HG03575 (cell line): ENCODE measurements around the gene SNAI3.

Experiments used
- ATAC-seq: cut with Tn5 transposase; IDR thresholded peaks from one replicate; pipeline ENCODE4 v1.9.1; 2021; ENCODE audit not compliant: unreplicated experiment, insufficient number of reproducible peaks, low FRiP score; ENCODE audit errors: extremely low read depth

SNAI3 gene

GRCh38 chr16:88642881-88643643, 43.2 kb downstream of the SNAI3 start:
- ATAC-seq, result no peak

DNA sequence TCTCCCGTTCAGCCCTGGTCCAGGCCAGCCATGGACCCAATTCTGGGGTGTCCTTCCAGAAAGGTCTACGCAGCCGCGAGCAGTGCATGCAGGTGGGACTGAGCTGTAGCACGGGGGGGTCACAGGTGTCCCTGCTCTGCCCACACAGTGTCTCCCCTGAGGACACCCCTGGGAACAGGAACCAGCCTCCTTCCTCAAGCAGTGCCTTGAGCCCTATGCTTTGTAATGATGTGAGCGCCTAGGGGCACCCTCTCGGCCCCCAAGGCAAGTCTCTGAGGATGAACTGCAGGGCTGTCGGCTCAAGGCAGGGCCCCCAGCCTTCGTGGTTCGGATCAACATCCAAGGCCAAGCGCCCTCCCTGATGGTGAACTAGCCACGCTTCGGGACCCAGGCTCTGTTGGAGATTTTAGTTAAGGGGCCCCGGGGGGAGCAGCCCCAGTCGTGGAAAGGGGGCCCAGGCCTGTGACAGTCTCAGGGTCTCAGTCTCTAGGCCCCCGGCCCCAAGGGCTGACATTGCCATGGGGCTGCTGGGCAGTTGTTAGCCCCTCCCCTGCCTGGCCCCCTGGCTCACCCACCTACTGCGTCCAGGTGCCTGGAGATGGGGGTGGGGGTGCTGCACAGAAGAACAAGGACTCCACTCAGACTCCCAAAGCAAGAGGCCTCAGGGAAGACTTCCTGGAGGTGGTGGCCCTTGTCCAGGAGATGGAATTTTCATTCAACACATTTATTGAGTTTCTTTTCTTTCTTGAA, 45.6 kb downstream of the SNAI3 start:
- no peak for ATAC-seq

- no peak for ATAC-seq
Measured at GRCh38 chr16:88640039-88640495, 46.2 kb downstream of the SNAI3 start.

DNA sequence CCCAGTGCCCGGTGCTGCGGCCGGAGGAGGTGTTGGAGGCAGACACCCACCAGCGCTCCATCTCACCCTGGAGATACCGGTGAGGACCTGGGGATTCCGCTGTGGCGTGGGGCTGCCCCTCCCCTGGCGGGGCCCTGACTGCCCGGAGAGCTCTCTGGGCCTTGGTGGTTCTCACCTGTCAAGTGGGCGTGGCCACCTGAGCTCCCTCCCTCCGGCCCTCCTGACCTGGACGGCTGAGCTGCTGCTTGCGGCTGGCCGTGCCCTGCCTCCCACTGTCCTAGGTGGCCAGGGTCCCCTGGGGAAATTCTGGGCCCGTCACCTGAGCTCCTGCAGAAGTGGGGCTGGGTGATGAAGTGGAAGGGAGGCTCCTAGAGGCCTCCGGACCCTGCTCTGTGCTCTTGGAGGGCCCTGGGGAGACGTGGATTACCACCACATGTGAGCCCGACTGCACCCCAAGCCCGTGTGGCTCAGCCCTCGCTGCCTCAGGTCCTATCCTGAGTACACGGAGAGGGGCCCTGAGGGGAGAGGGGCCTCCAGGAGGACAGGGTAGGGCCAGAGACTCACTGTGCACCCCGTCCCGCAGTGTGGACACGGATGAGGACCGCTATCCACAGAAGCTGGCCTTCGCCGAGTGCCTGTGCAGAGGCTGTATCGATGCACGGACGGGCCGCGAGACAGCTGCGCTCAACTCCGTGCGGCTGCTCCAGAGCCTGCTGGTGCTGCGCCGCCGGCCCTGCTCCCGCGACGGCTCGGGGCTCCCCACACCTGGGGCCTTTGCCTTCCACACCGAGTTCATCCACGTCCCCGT, 46.9 kb downstream of the SNAI3 start:
- ATAC-seq, result no peak

DNA sequence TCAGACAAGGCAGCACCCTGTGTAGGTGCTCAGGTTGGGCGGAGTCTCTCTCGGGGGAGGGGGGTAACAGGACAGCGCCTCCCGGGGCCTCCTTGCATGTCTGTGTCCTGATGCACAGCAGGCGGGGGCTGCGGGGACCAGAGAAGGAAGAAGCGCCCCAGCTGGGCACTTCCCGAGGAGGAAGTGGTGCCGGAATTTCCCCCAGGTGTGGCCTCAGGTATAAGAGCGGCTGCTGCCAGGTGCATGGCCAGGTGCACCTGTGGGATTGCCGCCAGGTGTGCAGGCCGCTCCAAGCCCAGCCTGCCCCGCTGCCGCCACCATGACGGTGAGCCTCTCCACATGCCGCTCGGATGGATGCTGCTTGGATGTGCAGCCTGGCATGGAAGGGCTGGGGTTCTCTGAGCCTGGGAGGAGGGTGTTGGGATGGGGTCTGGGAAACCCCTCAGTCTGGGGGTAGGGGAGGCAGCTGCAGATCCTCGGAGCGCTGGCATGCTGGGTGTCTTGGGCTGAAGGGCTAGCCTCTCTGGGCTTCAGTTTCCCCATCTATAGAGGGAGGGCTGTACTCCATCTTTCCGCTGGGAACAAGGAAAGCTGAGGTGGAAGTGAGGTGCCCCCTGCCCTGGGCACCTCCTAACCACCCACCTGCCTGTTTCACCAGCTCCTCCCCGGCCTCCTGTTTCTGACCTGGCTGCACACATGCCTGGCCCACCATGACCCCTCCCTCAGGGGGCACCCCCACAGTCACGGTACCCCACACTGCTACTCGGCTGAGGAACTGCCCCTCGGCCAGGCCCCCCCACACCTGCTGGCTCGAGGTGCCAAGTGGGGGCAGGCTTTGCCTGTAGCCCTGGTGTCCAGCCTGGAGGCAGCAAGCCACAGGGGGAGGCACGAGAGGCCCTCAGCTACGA, 47.7 kb downstream of the SNAI3 start, which contains the start of gene IL17C:
TSS of gene IL17C (plus strand) at position 250 of the 908 bp plus-strand sequence. CDS start at position 320, 70 bp downstream.
- ATAC-seq, result no peak

DNA sequence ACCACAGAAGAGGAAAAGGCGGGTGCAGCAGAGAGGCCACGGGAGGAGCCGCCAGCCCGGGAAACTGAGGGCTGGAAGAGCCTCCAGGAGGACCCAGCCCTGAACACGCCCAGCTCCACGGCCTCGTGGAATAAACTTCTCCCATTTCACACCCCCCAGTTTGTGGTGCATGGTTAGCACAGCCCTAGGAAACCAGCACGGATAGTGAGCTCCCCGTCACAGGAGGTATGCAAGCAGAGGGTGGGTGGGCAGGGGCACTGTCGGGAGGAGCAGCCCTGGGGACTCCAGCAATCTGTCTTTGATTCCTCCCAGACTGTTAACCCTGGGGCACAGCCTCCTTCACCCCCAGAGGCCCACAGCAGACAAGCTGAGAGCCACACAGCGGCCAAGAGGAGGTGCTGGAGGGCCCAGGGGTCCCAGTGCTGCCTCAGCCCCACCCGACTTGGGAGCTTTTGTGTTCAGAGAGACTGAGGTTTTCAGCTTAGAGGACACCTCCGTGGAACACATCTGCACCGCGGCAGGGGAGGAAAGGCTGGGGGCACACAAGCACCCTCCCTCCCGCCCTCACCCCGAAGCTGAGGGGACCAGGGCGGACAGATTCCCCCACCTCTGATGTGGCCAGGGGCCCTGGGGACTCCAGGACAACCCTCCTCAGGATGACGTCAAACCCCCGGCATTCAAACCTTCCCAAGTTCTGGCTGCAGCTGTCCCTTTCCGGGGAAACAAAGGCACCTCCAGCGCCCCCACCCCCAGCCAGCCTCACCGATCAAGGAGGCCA, 49.6 kb downstream of the SNAI3 start:
- ATAC-seq, result no peak

DNA sequence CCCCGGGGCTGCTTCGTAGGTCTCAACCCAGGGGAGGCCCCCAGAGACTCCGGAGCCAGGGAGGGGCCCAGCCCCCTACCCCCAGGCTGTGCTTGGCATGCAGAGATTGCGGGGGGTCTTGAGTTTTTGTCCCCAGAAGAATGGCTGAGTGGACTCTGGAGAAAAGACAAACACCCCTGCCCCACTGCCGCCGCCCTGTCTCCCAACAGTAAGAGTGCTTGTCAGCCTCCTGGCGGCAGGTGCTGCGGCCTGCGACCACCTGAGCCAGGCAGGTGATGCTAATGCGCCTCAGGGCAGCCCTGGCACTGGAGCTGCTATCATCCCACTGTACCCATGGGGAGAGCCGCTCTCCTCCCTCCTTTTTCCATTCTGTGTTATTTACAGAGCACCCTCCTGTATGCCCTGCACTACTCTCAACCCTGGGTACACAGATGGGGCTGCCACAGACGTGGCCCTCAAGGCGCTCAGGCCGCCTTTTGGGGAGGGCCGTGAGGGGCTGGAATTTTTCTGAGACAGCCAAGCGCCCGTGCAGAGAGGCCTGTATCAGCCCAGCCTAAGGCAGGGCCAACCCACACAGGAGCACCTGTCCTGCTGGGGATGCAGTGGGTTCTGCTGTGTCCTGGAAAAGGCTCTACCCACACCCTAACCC, 50.5 kb downstream of the SNAI3 start:
- no peak for ATAC-seq

GRCh38 chr16:88634994-88635670, 51.2 kb downstream of the SNAI3 start:
- no peak for ATAC-seq

GRCh38 chr16:88634141-88634993, 51.9 kb downstream of the SNAI3 start:
- no peak for ATAC-seq

GRCh38 chr16:88633684-88634140, 52.6 kb downstream of the SNAI3 start:
- ATAC-seq, result no peak

- ATAC-seq, result no peak
Measured at GRCh38 chr16:88632587-88632930, 53.7 kb downstream of the SNAI3 start.

DNA sequence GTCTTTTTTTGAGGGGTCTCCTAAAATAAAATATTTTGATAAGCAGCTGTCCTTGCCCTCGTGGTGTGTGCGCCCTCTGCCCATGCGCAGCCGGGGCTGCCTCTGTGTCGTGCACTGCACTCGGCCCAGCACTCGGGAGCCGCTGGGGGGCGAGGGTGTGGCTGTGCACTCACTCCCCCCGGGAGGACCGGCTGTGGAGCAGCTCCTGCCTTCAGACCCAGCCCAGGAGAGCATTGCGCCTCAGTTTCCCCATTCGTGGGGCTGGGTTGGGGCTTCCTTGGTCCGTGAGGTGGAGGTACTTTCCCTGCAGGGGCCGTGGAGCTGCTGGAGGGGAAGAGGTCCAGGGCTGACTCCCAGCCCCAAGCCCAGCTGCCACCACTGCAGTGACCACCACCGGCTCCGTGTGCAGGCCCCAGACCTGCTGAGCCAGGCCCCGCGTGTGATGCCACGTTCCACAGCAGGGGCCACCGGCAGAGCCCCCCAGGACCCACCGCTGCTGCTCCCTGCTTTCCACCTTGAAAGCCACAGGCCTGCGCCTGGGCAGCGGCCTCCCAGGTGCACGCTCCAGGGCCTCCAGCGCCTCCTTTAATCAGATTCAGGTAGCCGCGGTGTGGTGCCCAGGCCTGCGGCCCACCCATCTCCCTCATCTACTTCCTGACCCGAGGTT, 54.3 kb downstream of the SNAI3 start:
- no peak for ATAC-seq

- ATAC-seq, result no peak
Measured at GRCh38 chr16:88631384-88631783, 54.9 kb downstream of the SNAI3 start.

DNA sequence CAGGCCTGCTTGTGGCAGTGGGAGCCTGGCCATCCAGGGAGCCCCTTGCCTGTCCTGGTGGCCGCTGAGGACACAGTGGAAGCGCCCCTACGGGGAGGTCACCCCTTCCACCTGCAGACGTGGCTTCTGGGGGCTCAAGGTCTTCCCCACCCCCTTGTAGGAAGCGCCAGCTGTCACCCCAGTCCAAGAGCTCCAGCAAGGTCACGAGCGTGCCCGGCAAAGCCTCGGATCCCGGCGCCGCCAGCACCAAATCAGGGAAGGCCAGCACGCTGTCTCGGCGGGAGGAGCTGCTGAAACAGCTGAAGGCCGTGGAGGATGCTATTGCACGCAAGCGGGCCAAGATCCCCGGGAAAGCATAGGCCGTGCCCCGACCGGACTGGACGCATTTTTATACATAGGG, 55.4 kb downstream of the SNAI3 start:
- no peak for ATAC-seq

GRCh38 chr16:88630433-88630832, 55.9 kb downstream of the SNAI3 start:
- no peak for ATAC-seq
